OCI-LY7 (cell line): Measurements from ENCODE around the gene PMM2. TPM values are rescaled to one million over a fixed set of nuclear protein-coding genes. Genes with fewer than 3 reads are reported as not detected.
"Not testable (repeated sequence)": the region's sequence is repeated elsewhere in the genome, so short reads cannot be mapped to it uniquely, and the experiment has no call there.

Experiments
- BruUV-seq: library from RNA; stranded (reverse); fragments of 400-500 nt; replicated peaks from 2 replicates; lab custom pipeline; 2021; lab: Mats Ljungman, UMichigan
- CTCF ChIA-PET: fragments of 300-600 bp; sonication (Branson Sonifier 250); formaldehyde crosslinking; loops from one replicate; lab custom pipeline; 2022; ENCODE audit warnings: antibody characterized with exemption; ENCODE audit not compliant: unreplicated experiment; lab: Charles Lee
- POLR2A ChIA-PET: fragments of 300-600 bp; sonication (Branson Sonifier 250); formaldehyde crosslinking; loops from one replicate; lab custom pipeline; 2022; ENCODE audit warnings: antibody characterized with exemption; lab: Charles Lee
- DNase-seq: peaks from one replicate; pipeline ENCODE4 v3.0.0-alpha.2; 2015; ENCODE audit warnings: low spot score
- H2AFZ ChIP-seq: fragments of 200-600 bp; sonication (generic), shearing (Covaris generic); 2 replicates; pipeline ENCODE4 v1.6.1; 2014; ENCODE audit warnings: mild to moderate bottlenecking, antibody characterized with exemption, low read length, moderate library complexity
- H3K27ac ChIP-seq: fragments of 200-600 bp; sonication (generic); 2 replicates; pipeline ENCODE4 v1.5.1; 2014; ENCODE audit warnings: mixed run types, low read depth, mild to moderate bottlenecking, moderate library complexity, low read length, inconsistent platforms; ENCODE audit not compliant: poor library complexity, severe bottlenecking
- H3K36me3 ChIP-seq: fragments of 200-600 bp; sonication (generic); 2 replicates; pipeline ENCODE4 v1.6.1; 2014; ENCODE audit warnings: mild to moderate bottlenecking, antibody characterized with exemption, low read length, moderate library complexity, mixed read lengths; ENCODE audit not compliant: insufficient read depth
- H3K4me1 ChIP-seq: fragments of 200-600 bp; sonication (generic); 2 replicates; pipeline ENCODE4 v1.5.1; 2014; ENCODE audit warnings: mild to moderate bottlenecking, low read length; ENCODE audit not compliant: insufficient read depth, poor library complexity, severe bottlenecking
- H3K4me2 ChIP-seq: fragments of 200-600 bp; sonication (generic); 2 replicates; pipeline ENCODE4 v1.6.1; 2014; ENCODE audit warnings: mild to moderate bottlenecking, low read length
- H3K4me3 ChIP-seq: fragments of 200-600 bp; sonication (generic); 2 replicates; pipeline ENCODE4 v1.5.1; 2014; ENCODE audit warnings: mild to moderate bottlenecking, low read depth, low read length; ENCODE audit not compliant: poor library complexity, severe bottlenecking
- H3K79me2 ChIP-seq: fragments of 200-600 bp; sonication (generic); 2 replicates; pipeline ENCODE4 v1.6.1; 2016; ENCODE audit warnings: low read depth, mild to moderate bottlenecking, low read length, moderate library complexity, mixed read lengths; ENCODE audit not compliant: insufficient read depth
- H3K9me2 ChIP-seq: fragments of 200-600 bp; sonication (generic); 2 replicates; pipeline ENCODE4 v1.6.1; 2016; ENCODE audit warnings: mild to moderate bottlenecking, low read length, mixed read lengths; ENCODE audit not compliant: insufficient read depth
- H3K9me3 ChIP-seq: fragments of 200-600 bp; sonication (generic); 2 replicates; pipeline ENCODE4 v1.6.1; 2014; ENCODE audit warnings: mild to moderate bottlenecking, mixed run types, low read length, mixed read lengths
- H4K20me1 ChIP-seq: fragments of 200-600 bp; sonication (generic); 2 replicates; pipeline ENCODE4 v1.6.1; 2014; ENCODE audit warnings: mild to moderate bottlenecking, antibody characterized with exemption, low read length, moderate library complexity, mixed read lengths; ENCODE audit not compliant: insufficient read depth
- EZH2phosphoT487 ChIP-seq: fragments of 200-600 bp; sonication (generic); IDR thresholded peaks from 2 replicates; pipeline ENCODE4 v1.6.1; 2018; ENCODE audit warnings: low read depth, borderline replicate concordance, mild to moderate bottlenecking, mixed run types, antibody characterized with exemption, low read length, moderate library complexity, mixed read lengths
- intact Hi-C: fragments of 100-400 bp; cut with micrococcal nuclease; formaldehyde crosslinking; loops from one replicate; pipeline ENCODE4 v1.10.0; 2022; ENCODE audit not compliant: unreplicated experiment
- total RNA-seq, 2 experiments: library from RNA; depleted of rRNA in 1 of 2; stranded (reverse); fragments of >200 nt in 1 of 2; shearing (Covaris generic) in 1 of 2; gene quantifications; 2 replicates each; pipeline ENCODE4 v1.2.3, GENCODE V29; 2014 to 2022
- TF ChIP-seq, protein P1 (sequence below): fragments of 200-600 bp; sonication (generic); conservative IDR thresholded peaks from 2 replicates; pipeline ENCODE4 v1.5.1; 2014; ENCODE audit warnings: mild to moderate bottlenecking, antibody characterized with exemption, low read length, moderate library complexity, mixed read lengths

Gene PMM2
- total RNA-seq, 2 experiments from 2014 or later = 39.1 to 53.9 TPM

GRCh38 chr16:8782673-8783072 lies 15.0 kb upstream of the PMM2 start:
- no peak overlapping the region for H3K4me2 ChIP-seq
- H3K36me3 ChIP-seq = no peaks in the 10 kb centered on the region
- intact Hi-C loops = no loop called here
- no peaks in the 10 kb centered on the region for H3K79me2 ChIP-seq
- TF ChIP-seq EZH2phosphoT487 = no peak
- TF ChIP-seq, protein P1, sequence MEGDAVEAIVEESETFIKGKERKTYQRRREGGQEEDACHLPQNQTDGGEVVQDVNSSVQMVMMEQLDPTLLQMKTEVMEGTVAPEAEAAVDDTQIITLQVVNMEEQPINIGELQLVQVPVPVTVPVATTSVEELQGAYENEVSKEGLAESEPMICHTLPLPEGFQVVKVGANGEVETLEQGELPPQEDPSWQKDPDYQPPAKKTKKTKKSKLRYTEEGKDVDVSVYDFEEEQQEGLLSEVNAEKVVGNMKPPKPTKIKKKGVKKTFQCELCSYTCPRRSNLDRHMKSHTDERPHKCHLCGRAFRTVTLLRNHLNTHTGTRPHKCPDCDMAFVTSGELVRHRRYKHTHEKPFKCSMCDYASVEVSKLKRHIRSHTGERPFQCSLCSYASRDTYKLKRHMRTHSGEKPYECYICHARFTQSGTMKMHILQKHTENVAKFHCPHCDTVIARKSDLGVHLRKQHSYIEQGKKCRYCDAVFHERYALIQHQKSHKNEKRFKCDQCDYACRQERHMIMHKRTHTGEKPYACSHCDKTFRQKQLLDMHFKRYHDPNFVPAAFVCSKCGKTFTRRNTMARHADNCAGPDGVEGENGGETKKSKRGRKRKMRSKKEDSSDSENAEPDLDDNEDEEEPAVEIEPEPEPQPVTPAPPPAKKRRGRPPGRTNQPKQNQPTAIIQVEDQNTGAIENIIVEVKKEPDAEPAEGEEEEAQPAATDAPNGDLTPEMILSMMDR = no peak
- BruUV-seq = no TSS peak
- POLR2A ChIA-PET = no interaction called here
- H2AFZ ChIP-seq = no peak overlapping the region
- no peaks in the 10 kb centered on the region for H3K4me1 ChIP-seq
- DNase-seq = no peak
- CTCF ChIA-PET = no interaction called here
- no peaks in the 10 kb centered on the region for H3K9me2 ChIP-seq
- no peaks in the 10 kb centered on the region for H4K20me1 ChIP-seq
- no peaks in the 10 kb centered on the region for H3K9me3 ChIP-seq
- no peak overlapping the region for H3K4me3 ChIP-seq
- no peak overlapping the region for H3K27ac ChIP-seq

- POLR2A ChIA-PET = no interaction called here
- CTCF ChIA-PET = no interaction called here
- H3K79me2 ChIP-seq = no peaks in the 10 kb centered on the region
- H2AFZ ChIP-seq = no peak overlapping the region
- H3K9me3 ChIP-seq = no peaks in the 10 kb centered on the region
- H3K4me2 ChIP-seq = no peak overlapping the region
- H3K4me1 ChIP-seq = no peaks in the 10 kb centered on the region
- TF ChIP-seq EZH2phosphoT487 = no peak
- TF ChIP-seq, protein P1 = no peak
- BruUV-seq = no TSS peak
- H4K20me1 ChIP-seq = no peaks in the 10 kb centered on the region
- no peaks in the 10 kb centered on the region for H3K9me2 ChIP-seq
- DNase-seq = no peak
- intact Hi-C loops = no loop called here
- no peaks in the 10 kb centered on the region for H3K36me3 ChIP-seq
- H3K27ac ChIP-seq = no peak overlapping the region
- no peak overlapping the region for H3K4me3 ChIP-seq
Observed at GRCh38 chr16:8785408-8785807, 12.2 kb upstream of the PMM2 start.

GRCh38 chr16:8786316-8786715 lies 11.3 kb upstream of the PMM2 start:
- H3K4me2 ChIP-seq, DNase-seq, intact Hi-C loops, H3K9me2 ChIP-seq, CTCF ChIA-PET, H3K27ac ChIP-seq, H3K4me3 ChIP-seq, H3K4me1 ChIP-seq, H3K79me2 ChIP-seq, H3K9me3 ChIP-seq, H3K36me3 ChIP-seq, H4K20me1 ChIP-seq, POLR2A ChIA-PET, H2AFZ ChIP-seq, BruUV-seq: not testable (repeated sequence)
